Middle frontal gyrus (tissue), 1 donor: ENCODE data around the gene TMEM134.
A peak's percentile ranks its signal among the peaks of the same experiment; 100 is the strongest.

Experiments used
- DNase-seq: peaks from one replicate; pipeline ENCODE4 v3.0.0-alpha.2; 2015; ENCODE audit warnings: low spot score; ENCODE audit errors: extremely low spot score

The TMEM134 gene

GRCh38 chr11:67422891-67423290 lies 46.2 kb downstream of the TMEM134 start:
- DNase-seq: no peak

- no peak for DNase-seq
These were observed 47.5 kb downstream of the TMEM134 start for GRCh38 chr11:67421430-67422031.

- DNase-seq: peak; percentile 69
These were observed 48.2 kb downstream of the TMEM134 start for GRCh38 chr11:67420646-67421429.

- no peak for DNase-seq
These were observed 48.9 kb downstream of the TMEM134 start for GRCh38 chr11:67420147-67420645.

- no peak for DNase-seq
These were observed 49.6 kb downstream of the TMEM134 start for GRCh38 chr11:67419325-67420049.

- no peak for DNase-seq
These were observed 50.4 kb downstream of the TMEM134 start for GRCh38 chr11:67418476-67419281.

GRCh38 chr11:67417425-67417824 lies 51.6 kb downstream of the TMEM134 start:
- no peak for DNase-seq

- DNase-seq: no peak
These were observed 52.4 kb downstream of the TMEM134 start for GRCh38 chr11:67416416-67417335.

- DNase-seq: no peak
These were observed 53.3 kb downstream of the TMEM134 start, which contains the start of gene CARNS1 for GRCh38 chr11:67415501-67416304. Gene CARNS1, plus strand, starts transcription at chr11:67415678. Its CDS starts 522 bp downstream, at chr11:67416200.

GRCh38 chr11:67413266-67413849 lies 55.7 kb downstream of the TMEM134 start:
- no peak for DNase-seq

- DNase-seq: no peak
These were observed 56.4 kb downstream of the TMEM134 start for GRCh38 chr11:67412495-67413179.

- DNase-seq: no peak
These were observed 57.3 kb downstream of the TMEM134 start for GRCh38 chr11:67411785-67412152.
